GM12891 (cell line): ENCODE data around the gene BTRC.

Experiments
- PAX5 ChIP-seq: IDR thresholded peaks from 2 replicates; pipeline ENCODE4 v1.6.1; 2011; ENCODE audit warnings: low read length, moderate library complexity, mild to moderate bottlenecking; ENCODE audit not compliant: insufficient read depth, severe bottlenecking
- POLR2A ChIP-seq: IDR thresholded peaks from 2 replicates; pipeline ENCODE4 v1.6.1; 2011; ENCODE audit warnings: low read depth, low read length, control low read depth
- POLR2AphosphoS5 ChIP-seq: IDR thresholded peaks from 2 replicates; pipeline ENCODE4 v1.6.1; 2011; ENCODE audit warnings: low read depth, low read length, control low read depth
- POU2F2 ChIP-seq: IDR thresholded peaks from 2 replicates; pipeline ENCODE4 v1.6.1; 2011; ENCODE audit warnings: low read depth, mild to moderate bottlenecking, control low read depth, low read length, moderate library complexity
- SPI1 ChIP-seq: IDR thresholded peaks from 2 replicates; pipeline ENCODE4 v1.6.1; 2011; ENCODE audit warnings: low read depth, low read length, control low read depth
- TAF1 ChIP-seq: IDR thresholded peaks from 2 replicates; pipeline ENCODE4 v1.6.1; 2011; ENCODE audit warnings: low read depth, low read length, control low read depth

GRCh38 chr10:101321073-101321472 is 32.9 kb upstream of the BTRC start:
- no peak for TF ChIP-seq POLR2A
- TF ChIP-seq TAF1: no peak
- no peak for TF ChIP-seq POLR2AphosphoS5
- no peak for TF ChIP-seq POU2F2
- TF ChIP-seq SPI1: no peak
- no peak for TF ChIP-seq PAX5
